Left renal pelvis (tissue), 4 donors: ENCODE measurements around the gene MNX1. TPM values are rescaled to one million over a fixed set of nuclear protein-coding genes. Genes with fewer than 3 reads are reported as not detected.

Experiments used
- DNase-seq, 4 donors: peaks; one replicate each; pipeline ENCODE4 v3.0.0-alpha.2; 2013; ENCODE audit warnings: low read depth in 4 of 4, low spot score in 3 of 4
- polyA plus RNA-seq, 4 donors: library from polyadenylated mRNA; unstranded; fragments of 120-200 nt; gene quantifications; one replicate each; pipeline ENCODE4 v1.2.1, GENCODE V29; 2013; ENCODE audit not compliant: insufficient read length in 4 of 4

MNX1 gene
- polyA plus RNA-seq = under 1 TPM in 2 of 4 donors, not detected in 2; 0.14 to 0.32 TPM

DNA sequence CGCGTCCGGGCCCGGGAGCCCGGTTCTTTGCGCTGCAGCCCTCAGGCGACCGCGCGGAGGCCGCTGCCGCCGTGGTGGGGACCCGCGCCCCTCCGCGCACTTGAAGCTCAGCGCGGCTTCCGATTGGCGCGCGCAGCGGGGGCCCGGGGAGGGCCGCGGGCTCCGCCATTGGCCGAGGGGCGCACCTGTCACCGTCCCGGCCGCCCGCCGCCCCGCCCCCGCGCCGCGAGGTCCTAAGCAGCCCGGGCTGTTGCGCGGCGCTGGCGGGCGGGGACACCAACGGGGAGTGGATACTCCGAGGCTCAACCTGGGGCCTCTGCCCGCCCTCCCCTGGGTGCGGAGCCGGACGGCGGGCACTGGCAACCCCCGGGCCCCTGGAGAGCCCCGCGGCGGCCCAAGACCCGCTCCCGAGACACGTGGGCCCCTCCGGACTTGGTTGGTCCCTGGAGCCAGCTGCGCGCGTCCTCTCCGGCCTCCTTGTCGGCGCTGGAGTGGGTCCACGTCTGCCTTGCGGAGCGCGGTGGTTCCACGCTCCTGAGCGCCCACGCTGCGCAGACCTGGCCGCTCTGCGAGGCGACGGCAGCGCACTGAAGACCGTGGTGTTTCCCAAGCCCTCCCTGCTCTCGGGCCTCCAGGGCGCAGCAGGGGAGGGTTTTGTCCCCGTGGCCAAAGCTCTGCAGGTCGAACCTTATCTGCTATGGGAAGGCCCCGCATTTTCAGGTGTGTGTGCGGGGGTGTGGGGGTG is at the start of gene MNX1:
MNX1 (minus strand) TSS at position 76 of the 745 bp plus-strand sequence. CDS start 313 bp downstream, outside the sequence.
- peak in 1 of 4 donors; percentile 29 for DNase-seq

DNA sequence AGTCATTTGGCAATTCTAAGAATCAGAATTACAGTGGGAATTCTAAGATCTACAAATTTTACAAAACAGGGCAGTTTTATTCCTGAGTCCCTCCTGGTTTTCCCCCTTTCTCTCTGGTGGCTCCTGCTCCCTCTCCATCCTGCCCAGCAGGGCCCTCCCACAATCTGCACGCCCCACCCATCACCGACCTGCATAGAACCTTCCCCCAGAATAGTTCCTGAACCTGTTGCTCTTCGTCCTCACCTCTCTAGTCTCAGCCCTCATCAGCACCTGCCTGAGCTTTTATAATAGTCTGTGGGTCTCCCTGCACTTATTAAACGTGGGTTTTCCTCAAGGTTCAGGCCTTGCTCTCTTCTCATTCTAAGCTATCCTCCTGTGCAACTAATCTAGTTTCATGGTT is 49.1 kb upstream of the MNX1 start:
- no peak for DNase-seq

DNA sequence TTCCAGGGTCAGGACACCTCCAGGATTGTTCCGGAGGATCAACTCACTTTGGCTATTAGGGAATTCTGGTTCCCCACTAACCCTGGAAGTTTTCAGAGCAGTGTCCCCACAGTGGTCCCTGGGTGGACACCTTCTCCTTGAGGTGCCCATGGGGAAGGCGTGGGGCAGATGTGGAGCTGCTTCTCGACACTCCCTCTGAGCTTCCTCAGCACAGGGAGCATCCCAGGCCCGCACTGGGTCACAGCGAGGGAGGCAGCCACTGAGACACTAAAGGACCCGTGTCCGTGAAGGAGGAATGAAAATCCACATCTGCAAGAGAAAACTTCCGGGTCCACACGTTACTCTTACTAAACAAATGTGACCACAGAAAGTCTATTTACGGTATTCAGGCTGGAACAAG is 48.2 kb upstream of the MNX1 start:
- no peak for DNase-seq

DNA sequence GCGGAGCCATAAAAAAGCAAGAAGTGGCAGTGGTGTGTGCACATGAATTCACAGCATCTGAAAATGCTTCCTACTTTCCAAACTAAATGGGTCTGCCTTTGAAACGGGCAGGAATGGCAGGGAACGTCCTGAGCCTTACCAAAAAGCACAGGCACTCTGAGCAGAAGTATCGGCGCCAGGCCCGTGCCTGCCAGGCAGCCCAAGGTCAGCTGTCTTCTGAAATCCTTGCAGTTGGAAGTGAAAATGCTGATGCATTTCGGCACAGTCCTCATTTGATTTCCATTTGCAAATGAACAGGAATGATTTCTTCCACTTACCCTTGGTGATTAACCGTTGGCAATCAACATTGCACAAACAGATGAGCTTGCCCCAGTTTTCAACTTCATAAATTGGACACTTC is 47.6 kb upstream of the MNX1 start:
- no peak for DNase-seq

DNA sequence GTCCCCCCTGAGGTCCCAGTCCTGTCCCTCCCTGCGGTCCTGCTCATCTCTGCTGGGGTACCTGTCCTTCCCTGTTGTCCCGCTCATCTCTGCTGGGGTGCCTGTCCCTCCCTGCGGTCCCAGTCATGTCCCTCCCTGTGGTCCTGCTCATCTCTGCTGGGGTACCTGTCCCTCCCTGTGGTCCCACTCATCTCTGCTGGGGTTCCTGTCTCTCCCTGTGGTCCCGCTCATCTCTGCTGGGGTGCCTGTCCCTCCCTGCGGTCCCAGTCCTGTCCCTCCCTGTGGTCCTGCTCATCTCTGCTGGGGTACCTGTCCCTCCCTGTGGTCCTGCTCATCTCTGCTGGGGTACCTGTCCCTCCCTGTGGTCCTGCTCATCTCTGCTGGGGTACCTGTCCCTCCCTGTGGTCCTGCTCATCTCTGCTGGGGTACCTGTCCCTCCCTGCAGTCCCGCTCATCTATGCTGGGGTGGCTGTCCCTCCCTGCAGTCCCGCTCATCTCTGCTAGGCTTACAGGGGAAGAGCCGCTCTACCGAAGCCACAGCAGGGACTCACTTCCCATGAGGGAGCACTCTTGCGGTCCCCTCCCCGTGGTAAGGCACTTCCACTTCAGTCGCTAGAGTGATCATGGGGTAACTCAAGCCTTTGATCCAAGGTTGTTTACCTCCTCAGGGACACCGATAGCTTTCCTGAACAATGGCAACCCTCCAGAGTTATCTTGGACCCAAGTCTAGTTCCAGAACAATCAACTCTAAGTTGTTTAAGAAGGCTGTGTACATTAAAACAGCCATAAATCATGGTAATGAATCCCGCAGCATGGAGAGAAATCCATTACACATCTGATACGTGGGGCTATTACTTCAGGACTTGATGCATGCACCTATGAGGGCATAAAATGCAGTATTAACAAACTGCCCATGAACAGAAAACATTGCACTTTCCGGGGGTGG is 46.8 kb upstream of the MNX1 start:
- DNase-seq = no peak

DNA sequence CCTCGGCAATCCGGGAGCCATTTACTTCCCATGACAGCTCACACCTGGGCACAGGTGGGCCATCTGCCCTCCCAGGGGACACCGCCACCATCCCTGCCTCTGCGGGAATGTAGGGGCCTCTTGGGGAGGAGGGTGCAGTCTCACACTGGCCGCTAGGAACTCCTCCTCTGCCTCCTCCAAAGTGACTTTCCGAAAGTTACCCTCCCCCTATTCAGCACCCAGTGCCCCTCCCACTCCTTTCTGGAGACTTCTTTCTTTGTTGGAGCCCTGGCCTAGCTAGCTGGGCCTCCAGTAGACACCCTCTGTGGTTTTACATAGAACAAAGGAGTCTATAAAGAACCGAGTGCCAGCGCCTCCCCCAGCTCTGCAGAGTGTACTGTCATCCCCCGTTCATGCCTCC is 45.8 kb upstream of the MNX1 start:
- no peak for DNase-seq

DNA sequence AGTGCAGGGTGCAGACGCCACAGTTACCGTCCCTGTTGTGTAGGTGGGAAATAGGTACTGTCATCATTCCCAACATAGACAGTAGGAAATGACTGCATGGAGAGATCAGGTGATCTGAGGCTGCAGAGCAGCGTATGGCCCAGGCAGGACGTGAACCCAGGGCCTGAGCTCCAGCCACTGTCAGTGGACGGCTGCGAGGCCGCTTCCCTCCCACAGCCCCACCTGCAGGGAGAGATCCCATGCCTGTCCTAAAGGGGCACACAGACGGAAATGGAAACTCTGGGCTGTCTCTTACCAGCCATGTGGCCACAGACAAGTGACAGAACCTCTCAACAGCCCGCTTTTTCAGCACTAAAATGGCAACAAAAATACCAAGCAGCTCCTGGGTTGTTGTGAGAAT is 44.5 kb upstream of the MNX1 start:
- DNase-seq = no peak

DNA sequence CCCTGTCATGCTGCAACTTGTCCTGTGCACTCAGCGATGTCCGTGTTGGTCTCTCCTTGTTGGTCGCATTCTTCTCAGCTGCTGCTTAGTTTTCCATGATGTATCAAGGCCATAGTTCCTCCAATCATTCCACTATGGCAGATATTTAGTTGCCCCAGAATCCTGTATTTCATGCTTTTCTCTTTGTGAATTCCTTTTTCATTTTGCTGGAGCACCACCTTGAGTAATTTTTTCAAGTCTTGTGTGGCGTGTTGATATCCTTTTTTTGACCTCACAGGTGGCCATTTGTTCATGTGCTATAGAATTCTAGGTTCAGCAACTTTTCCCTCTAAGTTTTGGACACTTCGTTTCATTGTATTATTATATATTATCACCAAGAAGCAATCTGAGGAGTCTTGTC is 42.7 kb upstream of the MNX1 start:
- no peak for DNase-seq

DNA sequence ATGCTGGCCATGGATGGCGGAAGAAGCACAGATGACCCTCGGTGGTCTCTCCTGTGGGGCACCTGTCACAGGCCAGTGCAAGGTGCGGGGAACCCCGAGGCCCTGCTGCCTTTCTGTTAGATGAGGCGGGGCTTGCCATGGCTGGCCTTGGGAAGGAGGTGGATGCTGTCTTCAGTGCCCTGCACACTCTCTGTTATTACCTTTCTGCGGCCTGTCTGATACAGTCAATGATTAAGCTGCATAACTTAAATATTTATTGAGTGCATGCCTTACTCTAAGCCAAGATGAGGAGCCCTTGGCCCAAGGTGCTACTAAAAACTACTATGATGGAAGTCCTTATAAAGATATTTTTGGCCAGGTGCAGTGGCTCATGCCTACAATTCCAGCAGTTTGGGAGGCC is 36.7 kb upstream of the MNX1 start:
- DNase-seq = no peak

DNA sequence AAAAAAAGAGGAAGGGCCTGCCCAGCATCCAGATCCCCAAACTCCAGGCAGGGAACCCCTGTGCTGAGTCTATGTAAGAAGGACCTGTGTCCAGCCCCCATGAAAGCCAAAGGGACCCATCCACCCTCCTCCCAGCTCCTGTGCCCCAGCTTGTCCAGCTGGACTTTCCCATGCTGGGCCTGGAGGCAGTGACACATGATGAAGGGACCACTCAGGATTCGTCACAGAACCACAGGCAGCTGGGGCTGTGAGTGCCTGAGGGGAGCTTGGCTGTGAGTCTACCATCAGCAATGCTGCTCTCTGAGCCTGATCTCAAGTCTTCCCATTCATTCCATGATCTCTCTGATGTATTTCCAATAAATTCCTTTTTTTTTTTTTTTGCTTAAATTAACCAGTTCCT is 36.2 kb upstream of the MNX1 start:
- DNase-seq = no peak

DNA sequence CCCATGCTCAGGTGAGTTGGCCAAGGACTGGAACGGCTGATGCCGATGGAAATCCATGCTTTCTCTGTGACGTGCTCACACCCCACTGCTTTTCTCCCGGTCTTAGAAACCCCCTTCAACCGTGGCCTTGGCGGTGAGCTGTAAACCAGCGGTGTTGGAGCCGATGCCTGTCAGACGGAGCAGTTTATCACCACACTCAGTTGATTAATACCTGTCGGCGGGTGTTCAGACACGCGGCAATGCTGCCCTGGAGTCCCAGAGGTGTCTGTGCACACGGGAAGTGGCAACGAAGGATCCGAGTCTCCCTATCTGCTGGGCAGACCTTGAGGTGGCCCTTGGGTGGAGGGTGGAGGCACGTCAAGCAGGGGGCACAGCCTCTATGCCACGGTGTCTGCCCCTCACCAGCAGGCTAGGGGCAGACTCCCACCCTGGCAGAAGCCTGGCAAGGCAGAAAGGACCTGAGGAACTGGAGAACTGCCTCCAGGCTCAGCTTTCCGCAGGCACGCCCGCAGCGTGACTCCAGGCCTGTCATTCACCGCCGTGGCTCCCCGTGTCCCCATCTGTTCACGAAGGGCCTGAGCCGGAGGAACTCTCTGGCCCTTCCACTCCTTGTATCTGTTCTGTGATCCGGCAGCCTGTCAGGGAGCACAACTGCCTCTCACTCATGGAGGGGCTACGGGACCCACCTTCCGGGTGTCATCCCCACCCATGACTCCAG is 34.6 kb upstream of the MNX1 start:
- DNase-seq = no peak

DNA sequence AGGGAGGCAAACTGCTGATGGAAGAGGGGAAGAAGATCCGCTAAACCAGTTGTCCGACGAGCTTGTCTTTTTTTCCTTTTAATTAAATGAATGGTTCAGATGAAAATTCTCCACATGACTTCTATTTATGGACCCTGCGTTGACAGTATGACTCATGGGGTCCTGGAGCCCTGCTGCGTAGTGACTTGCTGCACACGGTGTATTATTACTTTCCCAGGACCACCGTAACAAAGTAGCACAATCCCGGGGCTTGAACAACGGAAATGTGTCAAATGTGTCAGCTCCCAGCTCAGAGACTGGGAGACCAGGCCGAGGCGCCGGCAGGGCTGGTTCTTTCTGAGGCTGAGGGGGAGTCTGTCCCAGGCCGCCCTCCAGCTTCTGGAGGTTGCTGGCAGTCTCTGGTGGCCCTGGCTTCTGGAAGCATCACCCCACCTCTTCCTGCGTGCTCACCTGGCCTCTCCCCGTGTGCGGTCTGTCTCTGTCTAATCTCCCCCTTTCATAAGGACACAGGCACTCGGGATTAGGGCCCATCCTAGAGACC is 33.8 kb upstream of the MNX1 start:
- DNase-seq = no peak

DNA sequence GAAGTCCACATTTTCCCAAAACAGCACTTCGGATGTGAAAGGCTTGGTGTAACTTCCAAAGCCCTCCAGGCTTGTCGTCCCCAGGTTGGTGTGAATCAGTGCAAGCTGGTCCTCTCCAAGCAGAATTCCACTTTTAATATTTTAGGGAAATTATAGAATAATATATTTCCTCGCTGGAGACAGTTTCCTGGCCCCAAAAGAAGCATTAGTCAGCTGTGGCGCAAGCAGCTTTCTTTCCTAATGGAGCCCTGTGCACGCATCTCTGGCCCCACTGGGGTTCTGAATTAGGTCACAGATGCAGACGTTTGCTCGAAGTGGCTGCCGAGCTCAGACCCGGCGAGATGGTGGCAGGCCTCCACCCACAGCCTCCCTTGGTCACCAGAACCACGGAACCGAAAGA is 33.3 kb upstream of the MNX1 start:
- DNase-seq = no peak

DNA sequence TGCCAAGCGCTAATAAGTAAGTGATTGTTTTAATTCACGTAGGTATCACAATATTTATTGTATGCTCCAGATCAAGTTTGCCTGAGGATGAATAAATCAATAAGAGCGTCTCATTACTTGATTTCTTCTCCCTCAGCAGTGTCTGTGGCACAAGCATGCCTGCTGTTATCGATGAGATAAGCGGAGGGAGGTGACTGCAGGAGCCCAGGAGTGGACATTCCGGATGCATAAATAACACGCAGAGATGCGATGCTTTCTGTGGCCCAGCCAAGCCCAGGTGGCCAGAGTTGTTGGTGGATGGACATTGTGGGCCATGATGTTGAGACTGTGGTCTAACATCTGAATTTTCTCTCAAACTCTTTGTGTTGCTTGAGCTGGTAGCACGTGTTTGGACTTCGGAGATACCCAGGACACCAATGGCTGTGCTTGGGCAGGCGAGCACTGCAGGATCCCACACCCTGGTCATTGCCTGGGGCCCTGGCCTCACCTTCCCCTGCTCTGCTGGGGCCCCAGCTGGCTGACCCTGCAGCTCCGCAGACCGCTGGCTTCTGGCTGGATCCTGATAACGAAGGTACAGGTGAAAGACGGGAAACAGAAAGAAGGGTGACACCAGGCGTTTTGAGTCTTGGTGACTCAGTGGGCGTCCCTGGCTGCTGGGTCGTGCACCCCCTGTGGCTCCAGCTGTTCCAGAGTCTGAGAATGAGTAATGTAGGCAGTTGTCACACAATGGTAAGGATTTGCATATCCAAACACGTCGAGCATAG is 31.2 kb upstream of the MNX1 start:
- DNase-seq = no peak

DNA sequence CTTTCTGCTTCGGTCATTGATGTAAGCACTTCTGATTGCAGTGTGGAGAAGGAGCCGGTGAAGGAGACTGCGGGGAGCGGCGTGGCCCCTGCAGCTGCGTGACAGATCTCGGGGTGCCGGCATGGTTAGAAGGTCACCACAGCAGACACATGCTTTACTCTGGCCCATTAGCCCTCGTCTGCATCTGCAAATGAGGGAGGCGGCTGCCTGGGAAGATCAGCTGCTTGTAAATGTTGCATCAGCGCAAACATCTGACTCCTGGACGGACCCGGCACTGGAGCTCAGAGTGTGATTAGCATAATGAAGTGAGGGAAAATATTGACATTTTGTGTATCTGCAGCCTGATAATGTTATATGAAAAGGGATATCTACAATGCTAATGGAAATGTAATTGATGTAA is 30.5 kb upstream of the MNX1 start:
- no peak for DNase-seq

DNA sequence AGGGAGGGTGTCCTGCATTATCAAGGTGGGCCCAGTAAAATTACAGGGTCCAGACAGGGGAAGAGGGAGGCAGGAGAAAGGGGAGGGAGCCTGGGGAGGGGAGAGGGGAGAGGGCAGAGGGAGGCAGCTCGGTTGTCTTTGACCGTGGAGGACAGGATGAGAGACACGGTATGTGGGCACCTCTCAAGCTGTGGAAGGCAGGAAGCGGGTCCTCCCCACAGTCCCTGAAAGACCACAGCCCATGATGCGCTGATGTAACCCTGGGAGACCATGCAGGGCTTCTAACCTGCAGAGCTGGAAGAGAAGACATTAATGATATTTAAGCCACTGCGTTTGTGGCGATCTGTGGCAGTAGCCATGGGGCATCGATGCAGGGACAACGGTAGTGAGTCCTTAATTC is 27.2 kb upstream of the MNX1 start:
- no peak for DNase-seq

DNA sequence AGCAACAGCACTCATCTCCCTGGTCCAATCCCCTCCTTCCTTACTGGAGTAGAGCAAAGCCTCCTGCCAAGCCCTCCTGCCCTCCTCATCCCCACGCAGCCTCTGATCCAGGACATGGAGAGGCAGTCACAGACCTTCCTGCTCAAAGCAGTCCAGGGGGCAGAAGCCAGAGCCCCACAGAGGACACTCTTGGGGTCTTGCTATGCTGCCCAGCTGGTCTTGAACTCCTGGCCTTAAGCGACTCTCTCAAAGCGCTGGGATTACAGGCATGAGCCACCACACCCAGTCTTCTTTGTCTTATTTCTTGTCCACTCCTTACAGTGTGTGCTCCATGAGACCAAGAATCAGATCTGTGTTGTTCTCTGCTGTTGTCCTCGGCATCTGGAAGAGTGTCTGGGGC is 26.6 kb upstream of the MNX1 start:
- no peak for DNase-seq

DNA sequence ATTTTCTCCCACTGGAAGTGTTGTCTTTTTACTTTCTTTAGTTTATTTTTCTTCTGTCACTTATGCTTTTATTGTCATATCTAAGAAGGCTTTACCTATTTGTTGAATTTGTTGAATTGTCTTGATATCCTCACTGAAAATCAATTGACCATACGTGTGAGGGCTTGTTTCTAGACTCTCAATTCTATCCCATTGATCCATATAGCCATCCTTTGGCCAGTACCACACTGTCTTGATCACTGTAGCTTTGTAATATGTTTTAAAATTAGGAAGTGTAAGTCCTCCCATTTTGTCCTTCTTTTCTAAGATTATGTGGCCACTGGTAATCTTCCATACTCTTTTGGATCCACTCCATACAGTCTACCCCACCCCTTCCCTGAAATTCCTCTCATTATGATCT is 25.5 kb upstream of the MNX1 start:
- DNase-seq = no peak

DNA sequence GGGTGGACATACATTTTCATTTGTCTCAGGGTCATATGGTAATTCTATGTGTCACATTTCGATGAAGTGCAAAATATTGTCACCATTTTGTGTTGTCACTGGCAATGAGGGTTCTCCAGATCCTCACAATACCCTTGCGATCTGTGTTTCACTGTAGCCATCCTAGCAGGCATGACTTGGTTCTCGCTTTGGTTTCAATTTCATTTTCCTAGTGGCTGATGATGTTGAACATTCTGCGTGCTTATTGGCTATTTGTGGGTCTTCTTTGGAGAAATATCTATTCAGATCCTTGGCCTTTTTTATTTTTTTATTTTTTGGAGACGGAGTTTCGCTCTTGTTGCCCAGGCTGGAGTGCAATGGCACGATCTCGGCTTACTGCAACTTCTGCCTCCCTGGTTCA is 24.8 kb upstream of the MNX1 start:
- no peak for DNase-seq
